ENCODE results near the gene VMAC.

DNA sequence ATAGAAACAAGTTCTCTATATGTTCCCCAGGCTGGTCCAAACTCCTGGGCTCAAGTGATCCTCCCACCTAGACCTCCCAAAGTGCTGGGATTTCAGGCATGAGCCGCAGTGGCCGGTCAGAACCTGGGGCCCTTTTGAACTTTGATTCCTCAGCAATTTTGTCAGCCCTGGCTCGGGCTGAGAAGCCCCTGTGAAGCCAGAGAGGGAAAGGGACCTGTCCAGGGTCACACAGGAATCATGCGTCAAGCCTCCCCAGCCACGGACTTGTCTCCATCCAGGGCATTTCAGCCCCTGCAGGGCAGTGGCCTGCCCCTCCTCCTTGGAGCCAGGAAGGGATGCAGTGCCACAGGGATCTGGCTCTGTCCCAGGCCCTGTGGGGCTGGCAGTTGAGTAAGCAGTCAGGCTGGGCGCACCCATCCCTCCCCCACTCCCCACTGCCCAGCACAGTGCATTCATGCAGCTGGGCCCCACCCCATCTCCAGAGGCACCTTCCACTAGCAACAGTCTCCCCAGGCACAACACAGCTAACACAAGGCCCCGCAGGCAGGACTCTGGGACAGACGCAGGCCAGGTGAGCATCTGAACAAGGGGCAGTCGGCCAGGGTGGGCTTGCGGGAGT is 9.2 kb downstream of the VMAC start, which contains the start of gene CAPS:
- TF ChIP-seq EZH2 (IDR thresholded peaks at IDR 0.05; ENCODE audit: insufficient read depth, low read length): no peak
- TF ChIP-seq CTCF (IDR thresholded peaks at IDR 0.05; ENCODE audit: insufficient read depth, low read depth, low read length): no peak
